ENCODE data around the gene SH2B3.
A peak's percentile ranks its signal among the peaks of the same experiment; 100 is the strongest.
"Not testable (repeated sequence)": the region's sequence is repeated elsewhere in the genome, so short reads cannot be mapped to it uniquely, and the experiment has no call there.

SH2B3 gene

DNA sequence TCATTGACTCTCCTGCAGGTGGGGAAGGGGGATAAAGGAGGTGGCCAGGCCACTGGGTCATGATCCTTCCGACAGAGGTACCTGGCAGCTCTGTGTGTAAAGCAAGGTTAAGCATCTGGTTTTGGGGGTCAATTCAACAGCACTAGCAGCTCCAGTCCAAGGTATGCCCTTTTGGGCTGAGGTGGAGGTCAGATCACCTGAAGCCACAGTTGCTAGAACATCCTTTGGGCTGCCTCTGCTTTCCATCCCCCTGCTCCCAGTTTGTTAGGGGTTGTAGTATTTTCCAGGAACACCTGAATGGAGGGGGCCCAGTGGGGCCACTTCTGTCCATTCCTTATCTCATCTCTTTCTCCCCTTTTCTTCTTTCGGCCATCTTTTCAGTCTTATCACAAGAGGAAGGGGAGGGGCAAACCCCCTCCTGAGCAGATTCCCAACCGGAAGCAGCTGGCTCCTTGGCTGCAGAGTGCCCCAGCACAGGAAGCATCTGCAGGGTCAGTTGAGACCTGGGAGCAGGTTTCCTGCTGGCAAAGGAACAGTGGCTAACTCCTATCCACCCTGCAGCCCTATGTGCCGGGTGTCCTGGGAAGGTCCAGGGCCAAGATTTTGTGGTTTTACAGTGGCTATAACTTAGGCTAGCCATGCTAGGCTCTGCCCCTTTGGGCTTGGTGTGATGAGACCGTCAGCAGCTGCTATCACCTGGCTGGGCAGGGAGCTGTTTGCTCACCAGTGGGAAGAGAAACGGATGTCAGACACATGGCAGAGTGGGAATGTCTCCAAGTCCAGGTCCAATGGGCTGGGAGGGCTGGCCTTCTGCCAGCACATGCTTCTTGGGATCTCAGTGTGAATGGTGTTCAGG, 40.2 kb downstream of the SH2B3 start:
- peak; percentile 67 for DNase-seq

DNA sequence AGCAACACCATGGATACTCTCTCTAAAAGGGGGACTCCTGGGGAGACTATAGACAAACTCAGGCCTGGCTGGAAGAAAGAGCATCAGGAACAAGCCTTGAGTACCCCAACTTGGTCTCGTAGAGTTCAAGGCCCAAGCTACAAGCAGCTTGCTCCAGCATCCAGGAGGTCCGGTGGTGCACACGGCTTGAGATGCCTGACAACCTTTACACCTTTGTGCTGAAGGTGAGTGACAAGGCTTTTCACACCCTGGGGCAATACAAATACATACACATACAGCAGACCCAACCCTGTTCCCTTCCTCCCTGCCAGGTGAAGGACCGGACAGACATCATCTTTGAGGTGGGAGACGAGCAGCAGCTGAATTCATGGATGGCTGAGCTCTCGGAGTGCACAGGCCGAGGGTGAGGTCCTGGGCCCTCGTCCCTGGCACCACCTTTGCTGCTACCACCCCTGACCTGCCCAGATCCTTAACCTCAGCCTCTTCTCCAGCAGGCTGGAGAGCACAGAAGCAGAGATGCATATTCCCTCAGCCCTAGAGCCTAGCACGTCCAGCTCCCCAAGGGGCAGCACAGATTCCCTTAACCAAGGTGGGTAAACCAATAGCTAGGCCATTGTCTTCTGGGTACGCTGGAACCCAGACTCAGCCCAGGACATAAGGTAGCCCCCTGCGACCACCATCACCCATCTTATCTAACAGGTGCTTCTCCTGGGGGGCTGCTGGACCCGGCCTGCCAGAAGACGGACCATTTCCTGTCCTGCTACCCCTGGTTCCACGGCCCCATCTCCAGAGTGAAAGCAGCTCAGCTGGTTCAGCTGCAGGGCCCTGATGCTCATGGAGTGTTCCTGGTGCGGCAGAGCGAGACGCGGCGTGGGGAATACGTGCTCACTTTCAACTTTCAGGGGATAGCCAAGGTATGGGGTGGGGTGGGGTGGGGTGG, 41.2 kb downstream of the SH2B3 start:
- no peak for DNase-seq

DNA sequence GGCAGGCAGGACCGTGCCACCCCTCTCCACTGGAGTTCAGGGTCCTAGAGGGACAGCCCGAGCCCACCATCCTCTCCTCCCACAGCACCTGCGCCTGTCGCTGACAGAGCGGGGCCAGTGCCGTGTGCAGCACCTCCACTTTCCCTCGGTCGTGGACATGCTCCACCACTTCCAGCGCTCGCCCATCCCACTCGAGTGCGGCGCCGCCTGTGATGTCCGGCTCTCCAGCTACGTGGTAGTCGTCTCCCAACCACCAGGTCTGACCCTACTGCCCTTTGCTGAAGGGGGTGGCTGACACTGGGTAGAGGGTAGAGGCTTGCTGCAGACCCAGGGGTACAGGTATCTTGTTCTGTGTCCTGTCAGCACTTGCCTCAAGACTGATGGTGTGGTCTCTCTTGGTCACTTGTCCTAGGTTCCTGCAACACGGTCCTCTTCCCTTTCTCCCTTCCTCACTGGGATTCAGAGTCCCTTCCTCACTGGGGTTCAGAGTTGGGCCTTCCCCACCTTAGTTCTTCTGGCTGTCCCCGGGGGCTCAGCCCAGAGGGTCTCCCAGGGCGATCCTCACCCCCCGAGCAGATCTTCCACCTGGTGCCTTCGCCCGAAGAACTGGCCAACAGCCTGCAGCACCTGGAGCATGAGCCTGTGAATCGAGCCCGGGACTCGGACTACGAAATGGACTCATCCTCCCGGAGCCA, 42.0 kb downstream of the SH2B3 start:
- DNase-seq = no peak

DNA sequence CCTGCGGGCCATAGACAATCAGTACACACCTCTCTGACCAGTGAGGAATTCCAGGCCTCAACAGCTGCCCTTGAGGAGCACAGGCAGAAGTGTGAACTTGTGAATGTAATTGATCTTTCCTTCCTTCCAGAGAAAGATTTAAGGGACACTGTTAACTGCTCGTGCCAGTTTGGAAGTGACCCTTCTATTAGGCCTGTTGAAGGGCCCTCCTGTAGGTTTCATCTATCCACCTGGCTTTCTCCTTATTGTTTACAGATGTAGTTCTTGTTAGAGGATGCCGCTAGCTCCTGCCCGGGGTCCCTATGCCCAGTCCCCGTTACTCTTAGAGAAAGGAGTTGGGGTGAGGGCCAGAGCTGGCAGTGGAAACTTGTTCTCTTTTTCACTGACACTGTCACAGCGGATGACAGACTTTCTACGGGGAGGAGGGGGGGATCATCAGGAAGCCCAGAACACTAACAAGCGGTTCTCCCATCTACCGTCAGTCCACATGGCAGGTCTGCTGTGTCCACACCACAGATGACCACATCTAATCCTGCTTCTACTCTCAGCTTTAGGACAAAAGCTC, 42.6 kb downstream of the SH2B3 start:
- DNase-seq = no peak

DNA sequence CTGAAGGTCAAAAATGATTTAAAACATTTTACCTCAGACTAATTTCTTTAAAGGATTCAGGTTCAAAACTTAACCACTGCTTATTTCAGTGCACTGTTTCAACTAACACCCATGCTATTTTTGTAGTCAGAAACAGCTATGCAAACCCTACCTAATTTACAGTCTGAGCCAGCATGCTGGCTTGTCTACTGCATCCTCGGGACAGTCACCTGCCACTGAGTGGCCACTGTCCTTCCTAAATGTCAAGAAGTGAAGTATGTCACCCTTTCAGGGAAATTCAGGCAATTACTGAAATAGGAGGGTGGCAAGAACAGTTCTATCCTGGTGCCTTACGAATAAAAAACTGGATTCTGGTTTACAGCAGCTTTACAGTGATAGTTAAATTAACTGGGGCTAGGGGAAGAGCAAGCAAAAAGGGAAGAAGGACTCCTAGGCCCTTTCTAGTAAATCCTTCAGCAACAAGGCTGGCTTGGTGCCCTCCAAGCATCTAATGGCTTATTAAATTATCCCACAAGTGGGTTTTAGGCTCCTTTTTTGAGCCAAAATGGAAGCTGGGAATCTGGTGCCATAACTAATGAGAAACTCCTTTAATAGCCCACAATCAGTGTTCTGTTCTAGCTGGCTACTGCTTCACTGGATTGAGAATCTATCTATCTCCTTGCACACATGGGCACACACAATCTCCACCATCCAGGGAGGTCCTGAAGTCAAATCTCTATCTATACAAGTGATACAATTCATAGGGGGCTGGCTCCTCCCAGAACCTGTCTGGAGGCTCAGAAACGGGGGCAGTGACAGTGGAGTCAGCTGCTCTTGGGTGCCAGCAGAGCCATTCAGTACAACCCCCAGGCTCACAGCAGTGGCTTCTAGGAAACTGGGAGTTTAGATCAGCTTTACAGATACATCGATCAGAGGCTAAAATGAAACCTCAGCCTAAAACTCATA, 43.4 kb downstream of the SH2B3 start:
- no peak for DNase-seq

DNA sequence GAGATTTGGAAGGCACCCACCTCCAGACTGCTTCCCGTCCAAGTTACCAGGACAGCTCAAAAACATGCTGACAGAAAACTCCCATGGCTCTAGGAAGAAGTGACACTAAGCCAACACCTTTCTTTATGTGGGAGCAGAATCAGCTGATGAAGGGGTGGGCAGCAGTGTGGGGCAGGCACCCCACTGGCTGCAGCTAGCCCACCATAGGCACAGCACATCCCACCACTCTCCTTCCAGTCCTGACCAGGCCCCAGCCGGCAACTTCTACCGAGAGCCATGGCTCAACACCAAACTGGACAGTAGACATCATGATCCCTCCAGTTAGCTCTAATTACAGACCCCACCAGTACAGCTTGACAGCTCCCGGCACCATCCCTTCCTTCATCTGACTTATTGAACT, 45.0 kb downstream of the SH2B3 start:
- no peak for DNase-seq

DNA sequence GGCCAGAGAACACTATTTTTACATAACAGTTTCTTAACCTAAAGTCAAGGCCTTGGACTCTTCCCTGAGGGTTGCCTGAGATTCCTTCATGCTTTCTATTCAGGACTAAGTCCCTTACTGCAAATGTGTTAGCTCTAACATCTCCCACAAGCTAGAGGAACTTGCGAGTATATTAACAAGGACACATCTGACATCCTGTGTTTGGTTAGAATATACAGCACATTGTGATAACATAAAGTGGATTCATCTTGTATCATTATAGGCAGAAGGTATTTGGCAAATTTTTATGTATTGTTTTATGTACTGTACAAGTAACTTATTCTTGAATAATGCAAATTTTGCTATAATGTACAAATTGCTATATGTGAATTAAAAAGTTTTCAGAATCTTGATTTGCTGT, 45.5 kb downstream of the SH2B3 start:
- no peak for DNase-seq

DNA sequence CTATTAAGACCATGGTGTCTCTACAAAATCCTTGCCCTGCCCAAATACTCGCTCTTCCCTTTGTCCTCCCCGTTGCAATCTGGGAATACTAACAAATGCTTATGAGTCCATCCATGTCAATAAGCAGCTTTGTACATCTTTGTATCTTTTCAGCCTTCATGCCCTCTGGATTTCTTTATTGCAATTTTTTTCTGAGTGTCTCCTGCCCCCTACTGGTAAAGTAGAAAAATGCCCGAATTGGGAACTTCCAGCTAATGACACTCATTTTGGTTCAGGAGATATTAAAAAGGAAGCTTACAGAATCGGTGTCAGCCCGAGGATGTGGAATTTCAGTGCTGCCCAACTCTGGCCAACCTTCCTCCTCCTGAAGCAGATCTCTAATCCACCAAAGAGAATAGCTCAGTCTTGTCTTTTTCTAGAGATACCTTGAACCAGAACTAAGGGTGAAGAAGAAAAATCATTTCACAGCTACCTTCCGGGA, 46.0 kb downstream of the SH2B3 start:
- no peak for DNase-seq

DNA sequence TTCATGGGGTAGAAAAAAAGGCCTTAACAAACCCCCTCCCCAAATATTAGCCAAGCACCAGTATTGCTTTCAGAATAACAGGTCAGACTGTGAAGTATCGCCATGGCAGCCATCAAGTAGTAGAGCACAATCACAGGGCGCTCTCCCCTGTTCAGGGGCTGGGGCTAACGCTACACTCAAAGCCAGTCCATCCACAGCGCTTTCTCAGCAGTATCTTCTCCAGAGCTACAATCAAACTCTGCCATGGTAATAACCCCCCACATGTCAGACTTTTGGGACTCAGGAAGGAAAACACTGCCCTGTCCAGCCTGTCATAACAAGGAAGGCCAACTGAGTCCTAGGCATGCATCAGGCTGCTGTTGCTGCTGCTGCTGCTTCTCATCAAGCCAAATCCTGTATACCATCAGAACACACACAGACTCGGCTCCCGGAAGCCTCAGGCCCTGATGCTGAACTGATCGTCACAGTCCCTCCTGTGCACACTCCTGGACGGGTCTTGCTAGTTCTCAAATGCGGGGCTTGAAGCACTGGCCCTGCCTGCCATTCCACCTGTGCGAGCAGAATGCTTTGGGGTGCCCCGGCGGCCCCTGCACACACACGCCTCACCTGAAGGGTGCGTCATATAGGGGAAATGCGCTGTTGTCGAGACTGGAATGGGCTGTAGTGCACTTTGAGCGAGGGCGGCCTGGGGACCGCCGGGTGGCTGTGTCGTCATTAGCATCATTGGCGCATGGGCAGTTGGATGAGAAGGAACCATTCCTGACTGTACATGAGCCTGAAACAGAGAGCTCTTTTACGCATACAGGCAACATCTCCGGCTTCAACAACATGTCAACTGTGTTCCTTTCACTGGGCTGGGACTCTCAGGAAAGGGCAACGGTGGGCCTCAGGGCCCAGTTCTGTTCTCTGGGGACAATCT, 47.6 kb downstream of the SH2B3 start:
- no peak for DNase-seq

DNA sequence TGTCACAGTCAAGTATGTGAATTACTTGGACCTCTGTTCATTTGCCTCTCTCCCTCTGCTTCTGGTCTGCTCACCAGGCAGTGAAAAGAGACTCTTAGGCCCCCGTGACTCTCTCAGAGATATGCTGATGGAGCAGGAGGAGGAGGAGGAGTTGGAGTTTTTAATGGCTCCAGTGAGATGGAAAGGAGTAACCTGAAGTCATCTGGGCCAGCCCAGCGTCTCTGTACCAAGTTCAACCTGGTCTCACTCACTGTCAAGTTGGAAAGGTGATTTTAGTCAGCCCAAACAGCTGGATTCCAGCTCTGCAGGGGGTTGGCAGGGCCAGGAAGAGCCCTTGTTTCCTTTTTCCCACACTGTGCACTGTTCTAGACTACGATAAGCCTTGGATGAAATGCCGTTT, 48.6 kb downstream of the SH2B3 start:
- DNase-seq = no peak

DNA sequence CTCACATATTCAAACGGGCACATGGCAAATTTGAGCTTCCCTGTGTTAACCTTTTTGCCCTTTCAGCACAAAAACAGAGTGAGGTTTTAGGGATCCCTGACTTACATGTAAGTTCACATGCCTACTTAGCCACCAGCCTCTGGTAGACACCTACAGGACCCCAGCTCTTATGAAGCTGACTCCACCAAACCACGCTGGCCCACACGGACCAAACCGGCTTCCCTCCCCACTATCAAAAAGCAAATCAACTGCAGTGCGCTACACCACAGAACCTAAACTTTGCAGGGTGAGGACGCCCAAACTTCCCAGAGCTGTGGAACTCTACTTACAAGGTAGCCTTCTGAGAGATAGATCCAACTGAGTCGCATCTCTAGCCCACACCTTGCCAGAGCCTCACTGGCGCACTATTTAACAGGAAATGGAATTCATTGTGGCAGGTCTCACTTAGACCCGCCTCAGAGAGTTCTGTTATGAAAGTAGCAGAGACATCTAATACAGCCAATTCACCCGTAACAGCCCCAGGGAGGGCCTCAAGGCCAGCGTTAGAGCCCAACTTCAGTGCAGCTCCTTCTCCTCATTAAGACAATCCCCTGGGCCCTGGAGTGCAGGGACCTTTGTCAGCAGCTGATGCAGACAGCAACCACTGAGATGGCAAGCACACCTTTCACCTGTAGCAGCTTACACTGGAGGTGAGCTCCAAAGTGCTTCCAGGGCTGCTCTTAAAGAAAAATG, 49.2 kb downstream of the SH2B3 start:
- no peak for DNase-seq

DNA sequence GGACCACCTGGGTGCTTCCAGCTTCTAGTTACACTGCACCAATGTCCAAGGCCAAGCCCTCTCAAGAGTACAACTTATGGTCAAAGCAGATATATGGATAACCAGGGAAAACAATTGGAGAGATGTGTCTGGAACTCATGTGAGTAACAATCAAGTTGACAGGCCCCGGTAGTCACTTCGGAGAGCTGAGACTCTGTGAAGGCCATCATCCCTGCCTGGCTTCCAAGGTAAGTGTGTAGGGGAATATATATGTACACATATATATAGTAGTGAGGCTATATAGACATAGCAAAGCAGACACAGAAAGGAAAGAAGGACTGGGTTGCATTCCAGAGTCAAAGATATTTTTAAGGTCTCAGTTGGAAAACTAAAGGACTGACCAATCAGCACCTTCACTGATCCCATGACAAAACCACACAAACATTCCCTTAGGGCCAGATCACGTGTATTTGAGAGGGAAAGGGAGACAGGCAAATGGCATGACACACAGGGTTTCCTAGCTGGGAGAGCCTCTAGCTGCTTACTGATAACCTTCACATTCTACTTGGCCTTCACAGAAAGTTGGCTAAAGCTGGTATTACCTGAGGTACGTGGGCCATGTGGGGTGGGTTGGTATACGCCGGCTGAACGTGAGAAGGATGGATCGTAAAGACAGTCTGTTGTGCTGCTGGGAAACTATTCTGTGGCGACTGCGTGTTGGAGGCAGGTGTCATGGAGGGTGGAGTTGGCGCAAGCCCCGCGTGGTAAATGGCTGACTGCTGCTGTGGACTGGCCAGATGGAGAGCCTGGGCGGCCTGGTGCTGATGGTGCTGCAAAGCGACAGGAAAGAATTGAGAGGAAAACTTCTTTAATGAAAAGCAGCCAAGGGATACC, 50.0 kb downstream of the SH2B3 start:
- peak; percentile 24 for DNase-seq

DNA sequence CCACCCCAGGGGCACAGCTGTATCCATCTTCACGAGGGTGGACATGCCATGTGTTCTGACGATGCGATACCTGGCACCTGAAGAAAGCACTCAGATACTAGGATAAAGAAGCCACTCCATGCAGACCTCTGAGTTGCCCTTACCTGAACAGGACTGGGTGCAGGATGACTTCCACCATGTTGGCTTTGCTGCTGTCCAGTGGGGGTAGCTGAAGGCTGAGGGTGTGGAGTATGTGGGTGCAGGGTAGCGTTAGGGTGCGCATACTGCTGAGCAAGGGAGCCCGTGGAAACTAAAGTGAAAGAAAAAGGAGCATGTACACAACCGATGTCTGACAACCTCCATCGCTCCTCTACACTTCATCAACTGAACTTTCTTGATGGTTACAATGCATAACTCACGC, 51.3 kb downstream of the SH2B3 start:
- no peak for DNase-seq

DNA sequence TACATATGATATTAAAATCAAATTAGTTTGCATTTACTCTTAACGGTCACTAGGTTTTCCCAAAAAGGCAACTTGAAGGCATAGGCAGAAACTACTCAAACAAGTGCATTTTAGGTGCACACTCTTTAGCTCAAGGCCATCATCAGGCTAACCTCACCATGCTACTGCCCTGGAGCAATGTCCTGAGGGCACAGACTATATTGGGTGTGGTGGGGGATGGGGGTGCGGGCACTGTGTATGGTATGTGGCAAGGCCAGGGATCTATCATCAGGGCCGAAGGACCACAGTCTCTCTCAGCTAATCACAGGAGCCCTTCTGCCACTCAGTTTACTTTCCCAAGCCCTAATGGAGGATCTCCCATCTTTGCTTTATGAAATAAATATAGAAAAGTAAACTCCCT, 51.9 kb downstream of the SH2B3 start:
- no peak for DNase-seq

DNA sequence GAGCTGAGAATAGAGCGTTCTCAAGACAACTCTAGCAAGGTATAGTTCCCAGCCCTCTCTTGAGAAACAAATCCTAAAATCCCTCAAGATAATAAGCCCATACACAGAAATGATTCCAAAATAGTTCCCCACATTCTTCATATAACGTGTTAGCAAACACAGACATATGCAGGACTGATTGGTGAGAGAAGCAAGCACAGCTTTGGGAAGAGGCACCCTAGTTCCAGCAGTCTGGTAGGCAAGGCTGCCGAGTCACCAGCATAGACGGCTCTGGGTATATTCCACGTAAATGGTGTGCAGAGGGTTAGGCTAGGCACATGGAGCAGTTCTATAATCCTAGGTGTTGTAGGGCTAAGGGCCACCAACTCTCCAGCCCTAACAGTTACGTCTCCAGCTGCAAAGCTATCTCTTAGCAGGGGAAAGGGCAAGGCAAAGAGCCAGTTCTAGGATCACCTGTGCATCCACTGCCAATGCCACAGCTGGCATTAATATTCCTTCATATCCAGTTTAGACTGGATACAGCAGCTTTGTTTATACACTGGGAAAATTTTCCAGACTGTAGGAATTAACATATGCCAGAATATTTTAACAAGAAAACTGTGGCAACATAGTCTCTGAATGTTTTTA, 52.9 kb downstream of the SH2B3 start:
- no peak for DNase-seq

DNA sequence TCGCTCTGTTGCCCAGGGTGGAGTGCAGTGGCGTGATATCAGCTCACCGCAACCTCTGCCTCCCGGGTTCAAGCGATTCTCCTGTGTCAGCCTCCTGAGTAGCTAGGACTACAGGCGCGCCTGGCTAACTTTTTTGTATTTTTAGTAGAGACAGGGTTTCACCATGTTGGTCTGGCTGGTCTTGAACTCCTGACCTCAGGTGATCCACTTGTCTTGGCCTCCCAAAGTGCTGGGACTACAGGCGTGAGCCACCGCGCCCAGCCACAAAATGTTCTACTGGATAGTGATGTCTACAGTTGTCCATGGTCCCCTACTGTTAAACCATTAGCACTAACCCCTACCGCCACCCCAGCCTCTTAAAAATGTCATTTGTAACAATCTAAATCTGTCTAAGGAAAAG, 54.4 kb downstream of the SH2B3 start:
- DNase-seq = not testable (repeated sequence)

DNA sequence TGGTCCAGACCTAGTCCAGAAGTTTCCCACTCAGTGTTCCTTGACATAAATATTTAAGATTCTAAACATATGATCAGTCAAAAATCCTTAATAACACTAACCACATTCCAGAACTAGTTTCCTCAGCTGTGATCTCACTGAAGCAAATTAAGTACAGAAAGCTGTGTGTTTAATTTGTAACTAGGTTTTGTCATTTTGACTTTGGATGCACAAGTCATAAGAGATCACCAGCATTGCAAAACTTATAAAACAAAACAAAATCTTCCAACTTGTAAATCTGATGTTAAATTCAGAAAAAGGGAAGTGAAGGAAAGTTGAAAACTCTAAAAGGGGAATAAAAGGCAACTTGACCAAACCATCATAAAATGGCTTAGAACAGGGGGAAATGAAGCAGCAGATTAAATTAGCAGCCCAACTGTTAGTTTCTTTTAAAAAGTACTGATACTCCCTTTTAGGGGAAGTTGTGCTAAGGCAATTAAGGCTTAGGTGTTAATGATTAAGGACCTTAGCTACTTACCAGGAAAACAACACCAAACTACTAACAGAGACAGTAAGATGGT, 56.6 kb downstream of the SH2B3 start:
- DNase-seq = no peak

Measured in NCI-H226 (cell line).